HFF-Myc (cell line): ENCODE data around the gene TLE5.

Source experiments
- DNase-seq: peaks from one replicate; pipeline ENCODE4 v3.0.0-alpha.2; 2011; ENCODE audit warnings: low read depth; ENCODE audit errors: extremely low read depth
- H3K4me3 ChIP-seq: replicated peaks from 2 replicates; pipeline ENCODE4 v1.5.1; 2011; ENCODE audit warnings: low read depth, mild to moderate bottlenecking, control low read depth, low read length
- CTCF ChIP-seq: IDR thresholded peaks from 2 replicates; pipeline ENCODE4 v1.5.1; 2012; ENCODE audit warnings: mild to moderate bottlenecking, low read depth, low read length, control low read depth; ENCODE audit errors: missing control alignments

Gene TLE5

GRCh38 chr19:3062165-3063105 is at the start of gene TLE5:
Gene TLE5, minus strand, starts transcription at chr19:3062495. Its CDS starts 295 bp downstream, at chr19:3062200.
- DNase-seq, result no peak
- no peak for TF ChIP-seq CTCF
- H3K4me3 ChIP-seq, result peak within 1 kb of the TSS; percentile 82

GRCh38 chr19:3111586-3112247 is 49.4 kb upstream of the TLE5 start:
- no peak overlapping the region for H3K4me3 ChIP-seq
- no peak for DNase-seq
- no peak for TF ChIP-seq CTCF

GRCh38 chr19:3110126-3110825 is 48.0 kb upstream of the TLE5 start:
- DNase-seq, result no peak
- H3K4me3 ChIP-seq, result no peak overlapping the region
- no peak for TF ChIP-seq CTCF

GRCh38 chr19:3109491-3109890 is 47.2 kb upstream of the TLE5 start:
- no peak overlapping the region for H3K4me3 ChIP-seq
- no peak for DNase-seq
- TF ChIP-seq CTCF, result no peak

- DNase-seq, result no peak
- peak; percentile 94 for TF ChIP-seq CTCF
- H3K4me3 ChIP-seq, result no peak overlapping the region
Measured at GRCh38 chr19:3108775-3109174, 46.5 kb upstream of the TLE5 start.

GRCh38 chr19:3107658-3108057 is 45.4 kb upstream of the TLE5 start:
- TF ChIP-seq CTCF, result no peak
- no peak for DNase-seq
- H3K4me3 ChIP-seq, result no peak overlapping the region
